HEK293 (cell line): ENCODE results near the gene TMEM135.

Source experiments
- CTCF ChIA-PET: fragments of 350-600 bp; formaldehyde crosslinking; extraction: SDS; loops from one replicate; lab custom pipeline; 2021; ENCODE audit warnings: antibody characterized with exemption; lab: Yijun Ruan, JAX
- POLR2A ChIA-PET: fragments of 300-600 bp; formaldehyde crosslinking; extraction: SDS; loops from one replicate; lab custom pipeline; 2020; ENCODE audit warnings: antibody characterized with exemption, inconsistent platforms; lab: Yijun Ruan, JAX
- H3K27ac ChIP-seq: fragments of 200-500 bp; sonication (Bioruptor generic); 2 replicates; pipeline ENCODE4 v1.5.1; 2014; ENCODE audit warnings: low read depth, low read length, control low read depth, inconsistent platforms; ENCODE audit errors: extremely low read depth
- H3K36me3 ChIP-seq, 2 experiments: fragments of 200-500 bp in 1 of 2; sonication (Bioruptor generic) in 1 of 2; 1 replicate in 1 of 2; 2 replicates in 1 of 2; pipeline ENCODE4 v1.5.1; 2014 to 2017; ENCODE audit warnings: inconsistent platforms in 2 of 2, low read length in 2 of 2; ENCODE audit not compliant: control insufficient read depth in 2 of 2, insufficient read depth in 1 of 2
- H3K4me1 ChIP-seq: fragments of 200-500 bp; sonication (Bioruptor generic); 2 replicates; pipeline ENCODE4 v1.5.1; 2014; ENCODE audit warnings: mild to moderate bottlenecking, low read length, inconsistent platforms; ENCODE audit not compliant: control insufficient read depth, insufficient read depth
- H3K4me3 ChIP-seq: 2 replicates; pipeline ENCODE4 v1.5.1; 2011; ENCODE audit warnings: low read depth, mild to moderate bottlenecking, control low read depth, low read length, moderate library complexity
- H3K9me3 ChIP-seq: fragments of 200-500 bp; sonication (Bioruptor generic); 2 replicates; pipeline ENCODE4 v1.5.1; 2014; ENCODE audit warnings: low read depth, low read length, inconsistent platforms; ENCODE audit not compliant: control insufficient read depth, insufficient read depth
- ELK4 ChIP-seq: IDR thresholded peaks from 2 replicates; pipeline ENCODE4 v1.6.1; 2011; ENCODE audit warnings: mild to moderate bottlenecking, low read depth, low read length, borderline replicate concordance
- HIC1 ChIP-seq: fragments of 450-650 bp; formaldehyde crosslinking; IDR thresholded peaks from 2 replicates; pipeline ENCODE4 v1.5.1; 2016; ENCODE audit warnings: missing biosample characterization, missing genetic modification characterization
- KLF7 ChIP-seq: fragments of 450-650 bp; formaldehyde crosslinking; IDR thresholded peaks from 2 replicates; pipeline ENCODE4 v1.5.1; 2016; ENCODE audit warnings: missing biosample characterization, missing genetic modification characterization, borderline replicate concordance
- KLF9 ChIP-seq: fragments of 450-650 bp; formaldehyde crosslinking; IDR thresholded peaks from 2 replicates; pipeline ENCODE4 v1.5.1; 2016; ENCODE audit warnings: missing biosample characterization, missing genetic modification characterization, low read depth
- PATZ1 ChIP-seq: fragments of 450-650 bp; formaldehyde crosslinking; IDR thresholded peaks from 2 replicates; pipeline ENCODE4 v1.5.1; 2016; ENCODE audit warnings: missing biosample characterization, missing genetic modification characterization
- PRDM2 ChIP-seq: fragments of 450-650 bp; formaldehyde crosslinking; IDR thresholded peaks from 2 replicates; pipeline ENCODE4 v1.5.1; 2016; ENCODE audit warnings: missing biosample characterization, missing genetic modification characterization, borderline replicate concordance
- REST ChIP-seq: fragments of 450-650 bp; formaldehyde crosslinking; IDR thresholded peaks from 2 replicates; pipeline ENCODE4 v1.5.1; 2016; ENCODE audit warnings: missing biosample characterization, missing genetic modification characterization
- SCRT1 ChIP-seq: fragments of 450-650 bp; formaldehyde crosslinking; IDR thresholded peaks from 2 replicates; pipeline ENCODE4 v1.5.1; 2016; ENCODE audit warnings: missing biosample characterization, missing genetic modification characterization, borderline replicate concordance
- SETDB1 ChIP-seq: IDR thresholded peaks from one replicate; pipeline ENCODE4 v1.6.1; 2017; ENCODE audit warnings: mild to moderate bottlenecking, low read length, moderate library complexity, mixed read lengths; ENCODE audit not compliant: insufficient read length
- ZIC2 ChIP-seq: fragments of 450-650 bp; formaldehyde crosslinking; IDR thresholded peaks from 2 replicates; pipeline ENCODE4 v1.5.1; 2016; ENCODE audit warnings: missing biosample characterization, missing genetic modification characterization
- ZNF169 ChIP-seq: fragments of 450-650 bp; formaldehyde crosslinking; IDR thresholded peaks from 2 replicates; pipeline ENCODE4 v1.5.1; 2016; ENCODE audit warnings: missing biosample characterization, missing genetic modification characterization
- ZNF174 ChIP-seq: fragments of 450-650 bp; formaldehyde crosslinking; IDR thresholded peaks from 2 replicates; pipeline ENCODE4 v1.5.0; 2017; ENCODE audit warnings: missing biosample characterization, mild to moderate bottlenecking, missing genetic modification characterization
- ZNF18 ChIP-seq: fragments of 450-650 bp; formaldehyde crosslinking; IDR thresholded peaks from 2 replicates; pipeline ENCODE4 v1.5.1; 2016; ENCODE audit warnings: missing biosample characterization, missing genetic modification characterization
- ZNF2 ChIP-seq: fragments of 450-650 bp; formaldehyde crosslinking; IDR thresholded peaks from 2 replicates; pipeline ENCODE4 v1.5.1; 2016; ENCODE audit warnings: missing biosample characterization, missing genetic modification characterization
- ZNF24 ChIP-seq: fragments of 450-650 bp; formaldehyde crosslinking; IDR thresholded peaks from 2 replicates; pipeline ENCODE4 v1.5.1; 2016; ENCODE audit warnings: missing biosample characterization, missing genetic modification characterization
- ZNF248 ChIP-seq: fragments of 450-650 bp; formaldehyde crosslinking; IDR thresholded peaks from 2 replicates; pipeline ENCODE4 v1.5.1; 2017; ENCODE audit warnings: missing biosample characterization, missing genetic modification characterization
- ZNF324 ChIP-seq: fragments of 450-650 bp; formaldehyde crosslinking; IDR thresholded peaks from 2 replicates; pipeline ENCODE4 v1.5.1; 2016; ENCODE audit warnings: missing biosample characterization, missing genetic modification characterization
- ZNF510 ChIP-seq: fragments of 450-650 bp; formaldehyde crosslinking; IDR thresholded peaks from 2 replicates; pipeline ENCODE4 v1.5.1; 2018; ENCODE audit warnings: mild to moderate bottlenecking, missing genetic modification characterization, missing biosample characterization; ENCODE audit not compliant: insufficient replicate concordance
- ZNF514 ChIP-seq: fragments of 450-650 bp; formaldehyde crosslinking; IDR thresholded peaks from 2 replicates; pipeline ENCODE4 v1.5.1; 2016; ENCODE audit warnings: missing biosample characterization, missing genetic modification characterization
- ZNF624 ChIP-seq: fragments of 450-650 bp; formaldehyde crosslinking; IDR thresholded peaks from 2 replicates; pipeline ENCODE4 v1.5.1; 2017; ENCODE audit warnings: missing biosample characterization, missing genetic modification characterization

Gene TMEM135

GRCh38 chr11:87353771-87354345 is 316.1 kb downstream of the TMEM135 start:
- H3K36me3 ChIP-seq: no peaks in the 10 kb centered on the region
- TF ChIP-seq PRDM2 (tag by site-specific recombination) (no peak), ZNF510 (tag by site-specific recombination) (no peak), HIC1 (tag by site-specific recombination) (no peak), ZNF248 (tag by site-specific recombination) (no peak), ZNF18 (tag by site-specific recombination) (no peak), REST (tag by site-specific recombination) (no peak), SETDB1 (no peak), KLF9 (tag by site-specific recombination) (no peak), ELK4 (no peak), ZNF169 (tag by site-specific recombination) (no peak), ZNF624 (tag by site-specific recombination) (no peak), ZNF2 (no peak), ZNF324 (tag by site-specific recombination) (no peak), ZNF24 (tag by site-specific recombination) (no peak), PATZ1 (no peak), ZNF174 (tag by site-specific recombination) (no peak), SCRT1 (tag by site-specific recombination) (no peak), ZIC2 (tag by site-specific recombination) (no peak), ZNF514 (no peak), KLF7 (tag by site-specific recombination) (no peak)
- no peak overlapping the region for H3K27ac ChIP-seq
- ChIA-PET POLR2A (no interaction called here), CTCF (interaction anchor here (0.6 to 6.1 kb wide), 16 partner anchors 14 to 1738 kb away, joined by 3 to 82 read pairs (median 3); no protein-coding TSS in a partner anchor)
- H3K4me3 ChIP-seq: no peak overlapping the region
- no peaks in the 10 kb centered on the region for H3K4me1 ChIP-seq
- H3K9me3 ChIP-seq: no peaks in the 10 kb centered on the region
